ENCODE data around the gene VANGL2. TPM values are rescaled to one million over a fixed set of nuclear protein-coding genes. Genes with fewer than 3 reads are reported as not detected.

The VANGL2 gene
- total and polyA plus RNA-seq, 2 experiments from 2014 or later: 17.7 to 51.3 TPM

DNA sequence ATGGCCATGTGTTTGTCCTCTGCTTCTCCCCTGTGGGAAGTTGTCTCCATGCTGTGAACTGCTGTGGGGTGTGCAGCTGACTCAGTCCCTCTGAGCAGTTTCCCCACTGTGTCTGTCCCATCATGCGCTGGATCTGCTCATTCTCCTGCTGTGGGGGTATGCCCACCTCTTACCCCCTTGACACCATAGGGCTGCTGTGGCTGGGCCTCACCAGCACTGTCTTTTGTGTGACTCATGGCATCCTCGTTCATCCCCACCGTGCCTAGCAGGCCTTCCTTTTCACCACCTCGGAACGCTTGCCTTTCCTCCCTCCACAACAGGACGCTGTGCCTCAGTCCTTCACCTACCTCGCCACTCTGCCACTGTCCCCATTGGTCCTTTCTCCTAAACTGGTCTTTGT, 27.3 kb downstream of the VANGL2 start:
- H4K20me1 ChIP-seq (replicated peaks; ENCODE audit: insufficient read depth): peaks cover 5% of the 10 kb centered on the region; the same call in 1 of the 2 replicates
- Mint-ChIP-seq H3K27ac (peak overlapping the region; percentile 51), H3K36me3 (ENCODE audit: low read depth) (peaks cover 44% of the 10 kb centered on the region), H3K4me1 (peaks cover 7% of the 10 kb centered on the region), H3K27me3 (ENCODE audit: insufficient read depth, low read depth, poor library complexity) (peaks cover 7% of the 10 kb centered on the region), H3K9me3 (no peaks in the 10 kb centered on the region), H3K4me3 (no peak overlapping the region)
- 0 out of 2 replicates have a peak, but pooled peaks cover 3% of the 10 kb centered on the region for H3K4me1 ChIP-seq (ENCODE audit: insufficient read depth)
- DNase-seq (ENCODE audit: low spot score) (no peak), ATAC-seq (no peak)
- H2AFZ ChIP-seq: no peak overlapping the region
- TF ChIP-seq ZNF114 (CRISPR knock-in tag; IDR thresholded peaks at IDR 0.05) (no peak), JUNB (IDR thresholded peaks at IDR 0.05; ENCODE audit: unreplicated experiment) (no peak), EZH2 (IDR thresholded peaks at IDR 0.05; ENCODE audit: low read depth, unreplicated experiment) (no peak), ZNF331 (CRISPR knock-in tag; IDR thresholded peaks at IDR 0.05; ENCODE audit: low read depth) (no peak), ZNF462 (CRISPR knock-in tag; IDR thresholded peaks at IDR 0.05) (no peak), NANOG (IDR thresholded peaks at IDR 0.05; ENCODE audit: borderline replicate concordance) (no peak)
- H3K4me2 ChIP-seq: no peak overlapping the region
- no peaks in the 10 kb centered on the region for H3K27me3 ChIP-seq (ENCODE audit: insufficient read depth)
- H3K79me2 ChIP-seq (replicated peaks; ENCODE audit: insufficient read depth): no peaks in the 10 kb centered on the region
- H3F3A ChIP-seq (replicated peaks; ENCODE audit: low read depth): peaks cover 16% of the 10 kb centered on the region; the same call in 1 of the 2 replicates
- H3K27ac ChIP-seq (ENCODE audit: low read depth): peak overlapping the region; percentile 50; the same call in 1 of the 2 replicates
- peaks cover 19% of the 10 kb centered on the region for H3K36me3 ChIP-seq (ENCODE audit: insufficient read depth)
- H3K9me2 ChIP-seq (ENCODE audit: insufficient read depth): no peaks in the 10 kb centered on the region
- H3K4me3 ChIP-seq: no peak overlapping the region

DNA sequence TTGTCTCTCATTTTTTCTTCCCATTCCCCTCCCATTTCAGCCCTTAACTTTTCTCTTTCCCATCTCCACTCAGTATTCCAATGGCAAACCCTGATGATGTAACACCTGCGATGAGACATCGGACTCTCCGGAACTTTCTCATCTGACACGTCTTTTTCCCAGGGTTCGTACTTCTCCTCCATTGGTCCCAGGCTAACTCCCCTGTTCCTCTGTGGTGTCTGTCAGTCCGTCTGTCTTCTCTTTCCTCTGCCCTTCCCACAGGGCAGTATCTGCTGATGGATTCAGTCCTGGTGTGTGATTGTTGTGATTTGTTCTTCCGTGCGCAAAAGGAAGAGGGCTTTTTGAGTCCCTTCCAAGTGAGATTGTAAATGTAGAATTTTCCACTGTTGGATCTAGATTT, 27.7 kb downstream of the VANGL2 start:
- 0 out of 2 replicates have a peak, but pooled peaks cover 3% of the 10 kb centered on the region for H3K4me1 ChIP-seq (ENCODE audit: insufficient read depth)
- no peaks in the 10 kb centered on the region for H3K79me2 ChIP-seq (replicated peaks; ENCODE audit: insufficient read depth)
- Mint-ChIP-seq H3K36me3 (ENCODE audit: low read depth) (peaks cover 40% of the 10 kb centered on the region), H3K27me3 (ENCODE audit: insufficient read depth, low read depth, poor library complexity) (peaks cover 7% of the 10 kb centered on the region), H3K4me1 (peaks cover 7% of the 10 kb centered on the region), H3K4me3 (no peak overlapping the region), H3K9me3 (no peaks in the 10 kb centered on the region), H3K27ac (peak overlapping the region; percentile 51)
- ATAC-seq (no peak), DNase-seq (ENCODE audit: low spot score) (no peak)
- no peak overlapping the region for H3K4me2 ChIP-seq
- H3F3A ChIP-seq (replicated peaks; ENCODE audit: low read depth): peaks cover 16% of the 10 kb centered on the region; the same call in 1 of the 2 replicates
- peaks cover 19% of the 10 kb centered on the region for H3K36me3 ChIP-seq (ENCODE audit: insufficient read depth)
- no peaks in the 10 kb centered on the region for H3K27me3 ChIP-seq (ENCODE audit: insufficient read depth)
- no peak overlapping the region for H2AFZ ChIP-seq
- H3K9me2 ChIP-seq (ENCODE audit: insufficient read depth): no peaks in the 10 kb centered on the region
- peak overlapping the region; percentile 50; the same call in 1 of the 2 replicates for H3K27ac ChIP-seq (ENCODE audit: low read depth)
- H4K20me1 ChIP-seq (replicated peaks; ENCODE audit: insufficient read depth): peaks cover 5% of the 10 kb centered on the region; the same call in 1 of the 2 replicates
- no peak overlapping the region for H3K4me3 ChIP-seq
- TF ChIP-seq ZNF114 (CRISPR knock-in tag; IDR thresholded peaks at IDR 0.05): no peak
- no peak for TF ChIP-seq CTCF (conservative IDR thresholded peaks at IDR 0.05; ENCODE audit: low read depth in 2 of 2)
- no peak for TF ChIP-seq EZH2phosphoT487 (IDR thresholded peaks at IDR 0.05; ENCODE audit: unreplicated experiment)
- TF ChIP-seq, protein P1, sequence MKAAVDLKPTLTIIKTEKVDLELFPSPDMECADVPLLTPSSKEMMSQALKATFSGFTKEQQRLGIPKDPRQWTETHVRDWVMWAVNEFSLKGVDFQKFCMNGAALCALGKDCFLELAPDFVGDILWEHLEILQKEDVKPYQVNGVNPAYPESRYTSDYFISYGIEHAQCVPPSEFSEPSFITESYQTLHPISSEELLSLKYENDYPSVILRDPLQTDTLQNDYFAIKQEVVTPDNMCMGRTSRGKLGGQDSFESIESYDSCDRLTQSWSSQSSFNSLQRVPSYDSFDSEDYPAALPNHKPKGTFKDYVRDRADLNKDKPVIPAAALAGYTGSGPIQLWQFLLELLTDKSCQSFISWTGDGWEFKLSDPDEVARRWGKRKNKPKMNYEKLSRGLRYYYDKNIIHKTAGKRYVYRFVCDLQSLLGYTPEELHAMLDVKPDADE (IDR thresholded peaks at IDR 0.05): no peak
- TF ChIP-seq EZH2 (IDR thresholded peaks at IDR 0.05; ENCODE audit: low read depth, unreplicated experiment): no peak

Measured in GM23338 (cell line).